GM18498 (cell line): Measurements from ENCODE around the gene ZNF688.

ENCODE experiments used
- ATAC-seq: cut with Tn5 transposase; IDR thresholded peaks from one replicate; pipeline ENCODE4 v1.9.1; 2021; ENCODE audit warnings: mild to moderate bottlenecking, moderate library complexity; ENCODE audit not compliant: unreplicated experiment

The ZNF688 gene

GRCh38 chr16:30521873-30522641, 49.5 kb downstream of the ZNF688 start:
- ATAC-seq: no peak

- ATAC-seq: no peak
Observed at GRCh38 chr16:30521476-30521872, 50.0 kb downstream of the ZNF688 start.
